ENCODE results near the gene NTSR2.

GRCh38 chr2:11703700-11704099 lies 33.7 kb upstream of the NTSR2 start:
- TF ChIP-seq CTCF (IDR thresholded peaks at IDR 0.05; ENCODE audit: low read depth, low read length, poor library complexity, severe bottlenecking) (no peak), EZH2phosphoT487 (IDR thresholded peaks at IDR 0.05; ENCODE audit: borderline replicate concordance, low read length) (no peak)

All from DOHH2 (cell line).